ENCODE results near the gene GLMP.

DNA sequence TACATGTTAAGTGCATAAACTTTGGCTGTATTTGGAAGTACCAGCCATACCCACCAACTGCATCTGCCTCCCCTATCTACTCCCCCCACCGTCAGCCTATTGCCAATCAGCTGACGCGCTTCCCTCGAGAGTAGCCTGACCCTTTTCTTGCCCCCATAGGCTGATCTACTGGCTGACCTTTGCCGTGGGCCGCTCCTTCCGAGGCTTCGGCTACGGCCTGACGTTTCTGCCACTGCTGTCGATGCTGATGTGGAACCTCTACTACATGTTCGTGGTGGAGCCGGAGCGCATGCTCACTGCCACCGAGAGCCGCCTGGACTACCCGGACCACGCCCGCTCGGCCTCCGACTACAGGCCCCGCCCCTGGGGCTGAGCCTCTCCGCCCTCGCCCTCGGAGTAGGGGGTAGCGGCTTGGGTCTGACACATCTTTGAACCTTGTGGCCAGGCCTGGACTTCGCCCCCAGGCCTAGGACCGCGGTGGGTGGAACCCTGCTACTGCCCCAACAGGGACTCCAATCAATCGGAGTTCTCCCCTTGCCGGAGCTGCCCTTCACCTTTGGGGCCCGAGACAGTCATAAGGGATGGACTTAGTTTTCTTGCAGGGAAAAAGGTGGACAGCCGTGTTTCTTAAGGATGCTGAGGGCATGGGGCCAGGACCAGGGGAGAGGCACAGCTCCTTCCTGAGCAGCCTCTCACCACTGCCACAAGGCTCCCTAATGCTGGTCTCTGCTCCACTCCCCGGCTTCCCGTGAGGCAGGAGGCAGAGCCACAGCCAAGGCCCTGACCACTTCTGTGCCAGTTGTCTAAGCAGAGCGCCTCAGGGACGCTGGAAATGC, 4.0 kb downstream of the GLMP start:
- TF ChIP-seq, protein P1, sequence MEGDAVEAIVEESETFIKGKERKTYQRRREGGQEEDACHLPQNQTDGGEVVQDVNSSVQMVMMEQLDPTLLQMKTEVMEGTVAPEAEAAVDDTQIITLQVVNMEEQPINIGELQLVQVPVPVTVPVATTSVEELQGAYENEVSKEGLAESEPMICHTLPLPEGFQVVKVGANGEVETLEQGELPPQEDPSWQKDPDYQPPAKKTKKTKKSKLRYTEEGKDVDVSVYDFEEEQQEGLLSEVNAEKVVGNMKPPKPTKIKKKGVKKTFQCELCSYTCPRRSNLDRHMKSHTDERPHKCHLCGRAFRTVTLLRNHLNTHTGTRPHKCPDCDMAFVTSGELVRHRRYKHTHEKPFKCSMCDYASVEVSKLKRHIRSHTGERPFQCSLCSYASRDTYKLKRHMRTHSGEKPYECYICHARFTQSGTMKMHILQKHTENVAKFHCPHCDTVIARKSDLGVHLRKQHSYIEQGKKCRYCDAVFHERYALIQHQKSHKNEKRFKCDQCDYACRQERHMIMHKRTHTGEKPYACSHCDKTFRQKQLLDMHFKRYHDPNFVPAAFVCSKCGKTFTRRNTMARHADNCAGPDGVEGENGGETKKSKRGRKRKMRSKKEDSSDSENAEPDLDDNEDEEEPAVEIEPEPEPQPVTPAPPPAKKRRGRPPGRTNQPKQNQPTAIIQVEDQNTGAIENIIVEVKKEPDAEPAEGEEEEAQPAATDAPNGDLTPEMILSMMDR (conservative IDR thresholded peaks at IDR 0.05 in 1 of 2, IDR thresholded peaks at IDR 0.05 in 1 of 2; ENCODE audit: extremely low read depth in 1 of 2, insufficient read depth in 1 of 2, low read depth in 1 of 2, low read length in 2 of 2) = no peak
- no peak for TF ChIP-seq EZH2 (IDR thresholded peaks at IDR 0.05; ENCODE audit: borderline replicate concordance, low read length)
